ENCODE data around the gene KANSL1. TPM values are rescaled to one million over a fixed set of nuclear protein-coding genes. Genes with fewer than 3 reads are reported as not detected.

Gene KANSL1
- total RNA-seq, 1 donor, result 63.2 TPM

- TF ChIP-seq CTCF (IDR thresholded peaks at IDR 0.05; ENCODE audit: insufficient read depth, low read length), result no peak
- no peak overlapping the region for H3K4me3 ChIP-seq (ENCODE audit: low read depth, low read length)
- no peak for DNase-seq (ENCODE audit: low read depth)
These were observed 205.5 kb downstream of the KANSL1 start for GRCh38 chr17:45987706-45988105.

- TF ChIP-seq CTCF (IDR thresholded peaks at IDR 0.05; ENCODE audit: insufficient read depth, low read length), result no peak
- H3K4me3 ChIP-seq (ENCODE audit: low read depth, low read length), result no peak overlapping the region
- DNase-seq (ENCODE audit: low read depth), result no peak
These were observed 207.2 kb downstream of the KANSL1 start for GRCh38 chr17:45986056-45986455.

- no peak for TF ChIP-seq CTCF (IDR thresholded peaks at IDR 0.05; ENCODE audit: insufficient read depth, low read length)
- no peak overlapping the region for H3K4me3 ChIP-seq (ENCODE audit: low read depth, low read length)
- DNase-seq (ENCODE audit: low read depth), result no peak
These were observed 207.8 kb downstream of the KANSL1 start for GRCh38 chr17:45985447-45985846.

- TF ChIP-seq CTCF (IDR thresholded peaks at IDR 0.05; ENCODE audit: insufficient read depth, low read length), result no peak
- DNase-seq (ENCODE audit: low read depth), result no peak
- no peak overlapping the region for H3K4me3 ChIP-seq (ENCODE audit: low read depth, low read length)
These were observed 208.9 kb downstream of the KANSL1 start for GRCh38 chr17:45984368-45984767.

GRCh38 chr17:45983614-45984310, 209.5 kb downstream of the KANSL1 start:
- no peak for DNase-seq (ENCODE audit: low read depth)
- TF ChIP-seq CTCF (IDR thresholded peaks at IDR 0.05; ENCODE audit: insufficient read depth, low read length), result no peak
- no peak overlapping the region for H3K4me3 ChIP-seq (ENCODE audit: low read depth, low read length)

GRCh38 chr17:45982791-45983613, 210.2 kb downstream of the KANSL1 start:
- no peak for TF ChIP-seq CTCF (IDR thresholded peaks at IDR 0.05; ENCODE audit: insufficient read depth, low read length)
- no peak overlapping the region for H3K4me3 ChIP-seq (ENCODE audit: low read depth, low read length)
- DNase-seq (ENCODE audit: low read depth), result no peak

Data from fibroblast of the aortic adventitia (primary cell).